PFSK-1 (cell line): ENCODE measurements around the gene SLC9A2.

ENCODE experiments used
- FOXP2 ChIP-seq: optimal IDR thresholded peaks from 2 replicates; pipeline ENCODE3; 2011; ENCODE audit warnings: borderline replicate concordance, control low read depth, inconsistent platforms; ENCODE audit not compliant: insufficient read depth; ENCODE audit errors: extremely low read length, extremely low read depth
- POLR2AphosphoS5 ChIP-seq: IDR thresholded peaks from 2 replicates; pipeline ENCODE4 v1.6.1; 2012; ENCODE audit warnings: low read depth, mild to moderate bottlenecking, control low read depth, low read length, moderate library complexity
- SIN3A ChIP-seq: IDR thresholded peaks from 2 replicates; pipeline ENCODE4 v1.6.1; 2012; ENCODE audit warnings: mild to moderate bottlenecking, low read length, moderate library complexity, borderline replicate concordance; ENCODE audit not compliant: insufficient read depth
- TAF1 ChIP-seq: IDR thresholded peaks from 2 replicates; pipeline ENCODE4 v1.6.1; 2012; ENCODE audit warnings: low read length, control low read depth, borderline replicate concordance; ENCODE audit not compliant: insufficient read depth
- TF ChIP-seq, protein P1 (sequence below), 2 experiments: IDR thresholded peaks; 2 replicates each; pipeline versions ENCODE4 v1.6.1 to v1.8.0; 2011 to 2012; ENCODE audit warnings: low read depth in 2 of 2, low read length in 2 of 2, control low read depth in 1 of 2, inconsistent platforms in 1 of 2, mild to moderate bottlenecking in 1 of 2, moderate library complexity in 1 of 2; ENCODE audit not compliant: insufficient read depth in 1 of 2

Gene SLC9A2

DNA sequence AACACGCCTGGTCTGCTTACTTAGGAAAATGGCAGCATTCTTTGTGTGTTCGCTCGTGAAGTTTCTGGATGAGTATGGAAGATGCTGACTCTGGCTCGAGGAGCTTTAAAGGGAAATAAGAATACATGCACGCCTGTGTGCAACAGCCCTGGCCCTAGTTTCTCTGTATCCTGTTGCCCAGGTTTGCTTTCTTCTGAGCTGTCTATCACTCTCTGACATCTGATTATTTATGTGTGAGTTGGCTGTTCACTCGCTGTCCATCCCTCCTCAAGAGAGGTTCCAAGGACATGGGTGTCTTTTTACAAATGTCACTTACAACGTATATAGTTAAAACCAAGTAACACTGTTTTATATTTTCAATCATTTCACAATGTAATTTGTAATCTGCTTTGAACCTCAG, 16.0 kb downstream of the SLC9A2 start:
- TF ChIP-seq FOXP2 (no peak), TAF1 (no peak), SIN3A (no peak), POLR2AphosphoS5 (no peak)
- TF ChIP-seq, protein P1, sequence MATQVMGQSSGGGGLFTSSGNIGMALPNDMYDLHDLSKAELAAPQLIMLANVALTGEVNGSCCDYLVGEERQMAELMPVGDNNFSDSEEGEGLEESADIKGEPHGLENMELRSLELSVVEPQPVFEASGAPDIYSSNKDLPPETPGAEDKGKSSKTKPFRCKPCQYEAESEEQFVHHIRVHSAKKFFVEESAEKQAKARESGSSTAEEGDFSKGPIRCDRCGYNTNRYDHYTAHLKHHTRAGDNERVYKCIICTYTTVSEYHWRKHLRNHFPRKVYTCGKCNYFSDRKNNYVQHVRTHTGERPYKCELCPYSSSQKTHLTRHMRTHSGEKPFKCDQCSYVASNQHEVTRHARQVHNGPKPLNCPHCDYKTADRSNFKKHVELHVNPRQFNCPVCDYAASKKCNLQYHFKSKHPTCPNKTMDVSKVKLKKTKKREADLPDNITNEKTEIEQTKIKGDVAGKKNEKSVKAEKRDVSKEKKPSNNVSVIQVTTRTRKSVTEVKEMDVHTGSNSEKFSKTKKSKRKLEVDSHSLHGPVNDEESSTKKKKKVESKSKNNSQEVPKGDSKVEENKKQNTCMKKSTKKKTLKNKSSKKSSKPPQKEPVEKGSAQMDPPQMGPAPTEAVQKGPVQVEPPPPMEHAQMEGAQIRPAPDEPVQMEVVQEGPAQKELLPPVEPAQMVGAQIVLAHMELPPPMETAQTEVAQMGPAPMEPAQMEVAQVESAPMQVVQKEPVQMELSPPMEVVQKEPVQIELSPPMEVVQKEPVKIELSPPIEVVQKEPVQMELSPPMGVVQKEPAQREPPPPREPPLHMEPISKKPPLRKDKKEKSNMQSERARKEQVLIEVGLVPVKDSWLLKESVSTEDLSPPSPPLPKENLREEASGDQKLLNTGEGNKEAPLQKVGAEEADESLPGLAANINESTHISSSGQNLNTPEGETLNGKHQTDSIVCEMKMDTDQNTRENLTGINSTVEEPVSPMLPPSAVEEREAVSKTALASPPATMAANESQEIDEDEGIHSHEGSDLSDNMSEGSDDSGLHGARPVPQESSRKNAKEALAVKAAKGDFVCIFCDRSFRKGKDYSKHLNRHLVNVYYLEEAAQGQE (IDR thresholded peaks at IDR 0.05; ENCODE audit: insufficient read depth in 1 of 2, low read depth in 2 of 2, low read length in 2 of 2): no peak

DNA sequence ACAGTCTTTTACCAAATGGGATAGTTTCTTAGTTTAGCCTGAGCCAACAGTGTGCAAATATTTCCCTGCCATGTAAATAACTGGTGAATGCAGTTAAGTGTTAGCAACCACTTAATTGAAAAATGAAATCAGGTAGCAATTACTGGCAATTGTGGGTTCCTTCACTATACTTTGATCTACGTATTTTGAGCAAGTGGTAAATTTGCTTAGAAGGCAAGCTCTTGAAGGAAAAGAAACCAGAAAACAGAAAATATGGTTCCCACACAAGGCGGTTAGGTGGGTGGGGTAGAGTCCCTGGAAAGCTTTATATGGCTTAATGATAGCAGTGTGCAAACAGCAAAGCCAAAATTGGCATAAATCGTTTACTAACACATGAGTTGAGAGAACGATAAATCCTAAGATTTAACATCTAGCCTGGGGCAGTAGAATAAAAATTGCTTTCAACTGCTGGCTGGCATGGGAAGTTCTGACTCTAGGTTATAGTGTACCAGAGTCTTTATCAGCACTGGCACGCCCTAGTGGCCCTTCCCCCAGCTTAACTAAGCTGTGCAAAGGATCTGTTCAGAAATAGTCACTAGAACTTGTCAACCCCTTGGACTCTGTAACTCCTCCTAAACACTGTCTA, 17.0 kb downstream of the SLC9A2 start:
- no peak for TF ChIP-seq POLR2AphosphoS5
- TF ChIP-seq, protein P1 (IDR thresholded peaks at IDR 0.05; ENCODE audit: insufficient read depth in 1 of 2, low read depth in 2 of 2, low read length in 2 of 2): no peak
- TF ChIP-seq FOXP2: no peak
- TF ChIP-seq SIN3A: no peak
- TF ChIP-seq TAF1: no peak

DNA sequence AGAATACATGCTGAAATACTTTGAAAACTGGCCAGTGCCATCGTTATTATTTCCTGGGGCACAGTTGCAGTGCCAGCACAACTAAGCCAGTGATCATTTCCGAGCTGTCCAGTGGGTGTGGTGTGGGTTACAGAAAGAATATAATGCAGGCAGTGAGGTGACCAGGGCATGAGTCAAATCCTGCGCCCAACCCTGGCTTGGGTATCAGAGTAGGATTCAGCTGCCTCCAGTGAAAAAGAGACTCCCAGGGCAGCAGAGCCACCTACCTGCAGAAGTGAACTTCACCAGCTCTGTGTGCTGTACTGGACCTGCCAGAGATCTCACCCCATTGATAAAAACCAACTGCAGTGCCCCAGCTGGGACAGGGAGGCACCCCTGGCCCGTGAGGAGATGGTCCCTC, 18.0 kb downstream of the SLC9A2 start:
- TF ChIP-seq TAF1 (no peak), POLR2AphosphoS5 (no peak), SIN3A (no peak), FOXP2 (no peak)
- TF ChIP-seq, protein P1 (IDR thresholded peaks at IDR 0.05; ENCODE audit: insufficient read depth in 1 of 2, low read depth in 2 of 2, low read length in 2 of 2): no peak

DNA sequence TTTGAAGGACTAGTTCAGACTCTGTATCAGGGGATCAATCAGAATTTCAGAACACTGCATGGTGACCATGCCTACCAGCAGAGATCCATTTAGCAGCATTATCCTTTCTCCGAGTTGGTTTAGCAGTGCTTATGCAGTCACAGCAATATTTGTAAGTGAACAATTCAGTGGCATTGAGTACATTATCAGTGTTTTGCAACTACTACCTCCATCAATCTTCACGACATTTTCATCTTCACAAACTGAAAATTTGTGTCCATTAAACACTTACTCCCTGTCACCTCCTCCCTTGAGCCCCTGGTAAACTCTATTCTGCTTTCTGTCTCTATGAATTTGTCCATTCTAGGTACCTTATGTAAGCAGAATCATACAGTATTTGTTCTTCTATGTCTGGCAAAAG, 20.1 kb downstream of the SLC9A2 start:
- TF ChIP-seq TAF1 (no peak), POLR2AphosphoS5 (no peak), FOXP2 (no peak), SIN3A (no peak)
- TF ChIP-seq, protein P1 (IDR thresholded peaks at IDR 0.05; ENCODE audit: insufficient read depth in 1 of 2, low read depth in 2 of 2, low read length in 2 of 2): no peak

DNA sequence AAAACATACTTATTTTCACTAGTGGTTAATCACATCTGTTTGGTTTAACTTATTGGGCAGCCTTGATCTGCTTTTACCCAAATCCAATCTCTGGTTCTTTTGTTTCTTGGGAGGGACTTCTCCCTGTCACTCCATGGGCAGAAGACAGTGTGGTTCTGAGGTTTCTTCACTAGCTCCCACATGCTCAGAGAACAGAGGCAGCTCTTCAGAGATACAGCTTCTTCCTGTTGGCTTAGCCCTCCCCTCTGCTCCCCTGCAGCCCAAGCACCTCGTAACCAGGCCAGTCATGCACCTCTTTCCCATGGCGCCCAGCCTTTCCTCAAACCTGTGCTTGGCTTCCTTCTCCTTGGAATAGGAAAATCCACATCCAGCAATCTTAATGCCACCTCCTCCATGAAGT, 32.8 kb downstream of the SLC9A2 start:
- TF ChIP-seq POLR2AphosphoS5: no peak
- TF ChIP-seq, protein P1 (IDR thresholded peaks at IDR 0.05; ENCODE audit: insufficient read depth in 1 of 2, low read depth in 2 of 2, low read length in 2 of 2): no peak
- TF ChIP-seq FOXP2: no peak
- no peak for TF ChIP-seq TAF1
